Measurements from ENCODE around the gene ASNSD1.

Gene ASNSD1

DNA sequence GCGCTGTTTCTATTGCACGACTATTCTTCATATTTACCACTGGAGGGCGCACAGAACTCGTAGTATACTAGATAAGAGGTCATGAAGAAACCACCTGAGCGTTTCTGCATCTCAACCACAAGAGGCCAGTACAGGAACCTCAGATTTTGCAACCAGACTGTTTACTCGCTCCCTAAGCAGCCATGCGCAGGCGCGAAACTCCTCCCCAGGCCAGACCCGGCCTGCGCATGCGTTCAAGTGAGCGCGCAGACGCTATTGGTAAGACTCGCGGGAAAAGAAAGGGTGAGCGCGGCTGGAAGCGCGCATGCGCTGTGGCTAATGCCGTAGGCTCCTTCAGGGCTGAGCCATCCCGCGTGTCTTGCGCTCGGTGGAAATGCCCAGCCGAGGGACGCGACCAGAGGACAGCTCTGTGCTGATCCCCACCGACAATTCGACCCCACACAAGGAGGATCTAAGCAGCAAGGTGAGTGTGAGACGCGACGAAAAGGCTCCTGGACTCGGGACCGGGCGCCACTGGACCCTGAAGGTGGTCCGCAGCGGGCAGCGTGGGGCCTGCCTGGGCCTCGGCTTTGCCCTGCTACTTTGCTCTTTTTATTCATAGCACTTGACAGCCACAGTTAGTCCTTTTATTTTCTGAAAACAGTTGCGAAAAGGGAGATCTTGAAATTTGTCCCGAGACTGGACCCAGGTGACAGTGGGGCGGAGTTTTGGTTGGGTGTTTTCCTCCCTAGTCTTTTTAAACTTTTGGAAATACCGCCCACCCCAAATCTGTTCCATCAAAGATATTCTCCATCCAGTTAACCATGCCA, at the start of gene ASNSD1:
ASNSD1 (plus strand) TSS at position 312 of the 809 bp plus-strand sequence. CDS start 4,674 bp downstream, outside the sequence.
- peak; percentile 100 for DNase-seq

GRCh38 chr2:189613077-189613636, 48.1 kb upstream of the ASNSD1 start:
- no peak for DNase-seq

DNA sequence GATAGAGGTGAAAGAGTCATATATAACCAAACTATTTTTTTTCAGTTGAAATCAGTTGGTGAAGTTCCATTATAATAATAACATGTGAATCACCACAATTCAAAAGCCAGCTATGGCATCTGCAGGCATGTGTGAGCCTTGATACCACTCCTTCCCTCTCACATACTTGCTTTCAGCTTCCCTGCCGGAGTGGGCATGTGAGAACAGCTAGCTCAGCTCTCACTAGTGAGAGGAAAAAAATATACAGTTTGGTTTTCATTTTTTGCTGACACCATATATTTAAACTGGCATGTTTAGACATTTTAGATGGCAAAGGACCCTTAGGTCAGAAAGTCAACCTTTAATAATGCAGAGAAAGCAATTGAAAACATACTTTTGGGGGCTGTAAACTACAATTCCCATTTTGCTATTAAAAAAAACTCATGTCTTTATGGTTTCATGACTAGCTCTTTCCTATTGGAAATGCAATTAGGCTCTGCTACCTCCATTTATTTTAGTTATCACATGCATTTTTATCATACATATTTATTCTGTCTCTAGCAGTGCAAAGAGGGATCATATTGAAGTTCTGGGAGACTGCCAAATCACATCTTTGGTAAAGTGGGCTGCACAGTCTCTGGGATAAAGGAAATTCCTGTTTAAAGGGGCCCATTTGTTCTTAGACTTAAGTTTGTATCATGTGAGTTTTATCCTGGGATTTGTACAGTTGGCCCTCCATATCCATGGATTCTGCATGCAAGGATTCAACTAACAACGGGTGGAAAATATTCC, 47.4 kb upstream of the ASNSD1 start:
- DNase-seq, result no peak

DNA sequence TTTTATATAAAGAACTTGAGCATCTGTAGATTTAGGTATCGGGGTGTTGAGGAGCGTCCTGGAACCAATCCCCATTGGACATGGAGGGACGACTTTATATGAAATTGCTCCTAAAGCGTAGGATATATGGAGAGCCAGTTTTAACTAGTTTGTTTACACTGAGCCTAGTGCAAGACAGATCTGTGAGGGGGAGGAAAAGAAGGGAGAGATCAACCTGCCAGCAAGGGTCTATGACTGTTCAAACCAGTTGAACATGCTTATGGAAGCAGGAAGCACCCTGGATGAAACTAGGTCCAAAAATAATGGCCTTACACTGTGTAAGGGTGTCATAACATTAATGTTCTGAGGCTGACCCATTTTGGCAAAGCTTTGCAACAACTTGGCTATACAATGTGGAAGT, 46.7 kb upstream of the ASNSD1 start:
- no peak for DNase-seq

- no peak for DNase-seq
Measured at GRCh38 chr2:189618197-189618596, 43.1 kb upstream of the ASNSD1 start.

GRCh38 chr2:189621781-189622180, 39.5 kb upstream of the ASNSD1 start:
- DNase-seq, result no peak

DNA sequence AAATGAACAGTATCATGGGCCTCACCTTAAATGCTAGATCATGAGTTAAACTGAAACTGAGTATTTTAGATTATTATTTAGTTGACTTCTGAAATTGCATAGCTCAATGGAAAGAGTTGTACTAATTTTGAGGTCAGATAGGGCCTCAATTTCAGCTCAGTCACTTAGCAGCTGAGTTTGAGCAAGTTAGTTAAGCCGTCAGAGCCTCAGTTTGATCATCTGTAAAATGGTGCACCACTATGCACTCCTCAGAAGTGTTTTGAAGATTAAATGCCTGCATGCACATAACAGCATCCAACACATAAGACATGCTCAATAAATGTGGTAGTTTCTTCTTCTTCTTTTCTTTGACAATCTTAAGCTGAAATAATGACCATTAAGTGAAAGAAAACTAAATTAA, 38.2 kb upstream of the ASNSD1 start:
- no peak for DNase-seq

GRCh38 chr2:189624648-189625355, 36.5 kb upstream of the ASNSD1 start:
- no peak for DNase-seq

DNA sequence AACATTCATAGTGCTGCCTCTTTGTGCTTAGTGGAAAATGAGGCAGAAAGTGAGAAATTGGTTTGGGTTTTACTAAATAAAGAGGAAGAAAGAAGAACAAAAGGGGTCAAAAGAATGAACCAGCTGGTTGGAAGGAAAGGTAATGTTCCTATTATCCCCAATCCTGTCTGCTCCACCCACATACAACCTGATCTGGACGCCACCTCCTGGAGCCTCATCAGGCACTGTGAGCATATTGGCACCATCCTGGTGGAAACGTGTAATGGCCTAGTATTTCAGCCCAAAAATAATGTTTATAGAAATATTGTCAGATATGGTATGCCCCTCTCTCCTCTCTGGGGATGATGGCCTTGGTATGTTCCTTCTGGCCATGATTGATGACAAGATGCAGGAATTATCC, 35.6 kb upstream of the ASNSD1 start:
- DNase-seq, result no peak

DNA sequence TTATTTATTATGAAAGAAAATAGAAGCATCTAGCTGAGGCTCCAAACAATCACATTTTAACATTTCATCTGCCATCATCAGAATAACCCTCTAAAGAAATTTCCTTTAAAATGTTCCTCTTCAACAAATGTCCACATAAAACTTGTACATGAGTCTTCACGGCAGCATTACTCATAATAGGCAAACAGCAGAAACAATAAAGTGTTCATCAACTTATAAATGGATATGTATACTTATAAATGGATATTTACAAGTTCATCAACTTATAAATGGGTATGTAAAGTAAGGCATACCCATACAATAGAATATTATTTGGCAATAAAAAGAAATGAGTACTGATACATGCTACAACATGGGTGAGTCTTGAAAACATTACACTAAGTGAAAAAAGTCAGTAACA, 33.5 kb upstream of the ASNSD1 start:
- no peak for DNase-seq

GRCh38 chr2:189628817-189629530, 32.3 kb upstream of the ASNSD1 start:
- DNase-seq, result no peak

DNA sequence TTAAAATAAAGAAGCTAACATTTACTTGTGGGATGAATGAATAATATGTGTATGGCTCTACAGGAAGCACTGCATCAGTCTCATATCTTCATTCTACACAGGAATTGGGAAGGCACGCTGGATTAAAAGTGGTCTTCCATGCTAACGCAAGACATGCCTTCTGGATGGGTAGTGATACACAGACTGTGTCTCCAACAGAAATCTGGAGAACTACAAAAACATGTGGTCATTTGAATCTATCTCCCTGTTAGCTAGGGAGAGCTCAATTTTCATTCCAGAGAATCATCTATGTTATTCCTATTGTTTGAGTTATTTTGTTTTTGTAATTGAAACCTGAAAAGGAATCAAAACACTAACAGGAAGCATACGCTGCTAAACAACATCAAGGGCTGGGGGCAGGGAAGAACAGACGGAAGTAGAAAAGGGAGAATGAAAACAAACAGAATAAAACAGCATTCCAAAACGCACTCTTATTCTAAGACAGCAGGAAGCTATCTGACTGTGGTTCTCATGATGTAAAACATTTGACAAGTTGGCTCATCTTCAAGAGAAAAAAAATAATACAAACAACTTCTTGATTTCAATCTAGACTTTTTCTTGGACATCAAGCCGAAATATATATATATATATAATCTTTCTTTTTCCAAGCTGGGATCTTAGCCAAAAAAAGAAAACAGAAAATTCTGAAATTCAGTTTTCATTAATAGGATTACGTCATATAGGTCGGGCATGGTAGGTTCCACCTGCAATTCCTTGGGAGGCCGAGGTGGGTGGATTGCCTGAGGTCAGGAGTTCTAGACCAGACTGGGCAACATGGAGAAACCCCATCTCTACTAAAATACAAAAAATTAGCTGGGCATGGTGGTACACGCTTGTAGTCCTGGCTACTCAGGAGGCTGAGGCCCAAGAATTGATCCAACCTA, 31.5 kb upstream of the ASNSD1 start:
- DNase-seq, result no peak

- no peak for DNase-seq
Measured at GRCh38 chr2:189631849-189632248, 29.4 kb upstream of the ASNSD1 start.

GRCh38 chr2:189633392-189633811, 27.9 kb upstream of the ASNSD1 start:
- no peak for DNase-seq

DNA sequence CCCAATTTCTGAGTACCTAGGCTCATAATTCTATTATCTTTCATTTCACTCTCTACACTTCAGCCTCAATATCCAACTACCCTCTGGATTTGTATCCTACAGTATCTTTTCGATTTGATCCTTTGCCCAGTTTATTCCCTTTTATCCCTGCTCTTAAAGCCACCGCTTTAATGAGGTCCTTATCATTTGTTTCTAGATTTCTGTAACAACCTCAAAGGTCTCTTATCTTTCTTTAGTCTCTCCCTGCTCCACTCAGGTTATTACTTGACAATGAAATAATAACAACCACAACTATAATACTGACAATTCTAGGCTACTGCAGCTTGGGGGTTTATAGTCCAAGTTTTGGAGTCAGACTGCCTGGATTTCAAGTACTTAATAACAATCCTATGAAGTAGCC, 25.9 kb upstream of the ASNSD1 start:
- DNase-seq, result no peak

- no peak for DNase-seq
Measured at GRCh38 chr2:189638301-189639006, 22.8 kb upstream of the ASNSD1 start.

GRCh38 chr2:189639007-189639609, 22.2 kb upstream of the ASNSD1 start:
- no peak for DNase-seq

- no peak for DNase-seq
Measured at GRCh38 chr2:189641002-189641401, 20.3 kb upstream of the ASNSD1 start.

- no peak for DNase-seq
Measured at GRCh38 chr2:189641590-189641989, 19.7 kb upstream of the ASNSD1 start.

DNA sequence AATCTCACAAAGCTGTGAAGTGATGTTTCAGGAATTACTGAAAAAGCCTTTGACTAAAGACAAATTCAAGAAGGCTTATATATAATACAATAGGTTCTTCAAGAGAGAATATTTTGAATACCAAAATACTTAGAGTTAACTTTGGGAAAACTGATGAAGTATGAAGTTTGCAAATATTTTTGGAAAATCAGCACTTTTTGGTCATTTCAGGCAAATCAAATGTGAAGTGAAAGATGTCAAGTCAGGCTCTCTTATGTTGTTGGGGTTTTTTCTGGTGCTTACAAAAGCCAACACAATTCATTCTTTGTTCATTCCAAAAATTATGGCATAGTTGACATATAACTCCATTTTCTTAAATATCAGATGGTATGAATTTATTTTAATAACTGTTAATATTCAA, 14.7 kb upstream of the ASNSD1 start:
- no peak for DNase-seq

Data from SIG-M5 (cell line).